Astrocyte of the spinal cord (primary cell): Measurements from ENCODE around the gene PHF20.
"Not testable (repeated sequence)": the region's sequence is repeated elsewhere in the genome, so short reads cannot be mapped to it uniquely, and the experiment has no call there.

Source experiments
- DNase-seq: peaks from one replicate; pipeline ENCODE4 v3.0.0; 2011; ENCODE audit warnings: low read depth, low spot score
- H3K4me3 ChIP-seq: 2 replicates; pipeline ENCODE4 v1.5.1; 2011; ENCODE audit warnings: low read depth, mild to moderate bottlenecking, low read length, moderate library complexity
- CTCF ChIP-seq: IDR thresholded peaks from 2 replicates; pipeline ENCODE4 v1.5.1; 2012; ENCODE audit warnings: low read depth, mild to moderate bottlenecking, low read length, inconsistent platforms
- in situ Hi-C: cut with HindIII; loops from 2 replicates; pipeline ENCODE4 v1.10.0; 2017; ENCODE audit warnings: low sequenced_read_pairs

Gene PHF20

DNA sequence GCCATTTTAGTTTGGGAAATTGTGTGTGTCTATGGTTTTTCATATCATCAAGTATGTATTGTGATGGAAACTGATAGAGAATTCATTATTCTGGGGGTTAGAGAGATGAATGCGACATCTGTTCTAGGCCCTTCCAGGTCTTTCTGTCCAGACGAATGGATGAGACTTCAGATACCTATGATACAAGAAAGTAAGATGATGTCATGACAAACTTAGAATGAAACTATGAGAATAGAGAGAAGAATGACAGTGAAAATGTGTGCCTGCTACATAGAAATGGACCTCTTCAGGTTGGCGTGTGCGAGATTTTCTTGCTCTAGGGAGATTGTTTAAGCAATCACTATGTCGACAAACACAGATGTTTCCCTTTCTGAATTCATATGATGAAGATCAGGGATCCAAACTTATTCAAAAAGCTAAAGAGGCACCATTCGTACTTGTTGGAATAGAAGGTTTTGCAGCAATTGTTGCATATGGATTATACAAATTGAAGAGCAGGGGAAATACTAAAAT lies 106.4 kb downstream of the PHF20 start:
- no peak overlapping the region for H3K4me3 ChIP-seq
- TF ChIP-seq CTCF = no peak
- in situ Hi-C loops = no loop called here
- no peak for DNase-seq

GRCh38 chr20:35881676-35882075 lies 109.9 kb downstream of the PHF20 start:
- in situ Hi-C loops = no loop called here
- H3K4me3 ChIP-seq = no peak overlapping the region
- no peak for TF ChIP-seq CTCF
- DNase-seq = no peak

- in situ Hi-C loops, H3K4me3 ChIP-seq: not testable (repeated sequence)
- DNase-seq = peak; percentile 19
These were observed 110.8 kb downstream of the PHF20 start for GRCh38 chr20:35882427-35883161.

GRCh38 chr20:35883336-35883777 lies 111.5 kb downstream of the PHF20 start:
- TF ChIP-seq CTCF = no peak
- H3K4me3 ChIP-seq = peak overlapping the region; percentile 4
- DNase-seq = no peak
- in situ Hi-C loops = no loop called here

GRCh38 chr20:35883778-35884540 lies 112.1 kb downstream of the PHF20 start:
- peak; percentile 99 for DNase-seq
- H3K4me3 ChIP-seq = peak overlapping the region; percentile 12
- TF ChIP-seq CTCF = peak; percentile 74
- in situ Hi-C loops = no loop called here

DNA sequence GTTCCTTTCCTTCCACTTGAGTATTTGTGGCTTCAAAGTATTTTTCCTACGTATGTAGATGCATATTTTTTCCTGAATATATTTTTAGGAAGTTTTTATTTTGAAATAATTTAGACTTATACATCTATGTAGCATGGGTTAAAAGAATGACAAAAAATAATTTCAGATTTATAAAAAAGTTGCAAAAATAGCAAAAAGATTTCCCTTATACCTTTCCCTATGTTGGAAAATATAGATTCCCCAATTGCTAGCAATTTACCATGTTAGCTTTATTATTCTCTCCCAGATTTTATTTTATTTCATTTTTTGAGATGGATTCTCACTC lies 112.7 kb downstream of the PHF20 start:
- in situ Hi-C loops = no loop called here

More for the DNA sequence above, 112.7 kb downstream of the PHF20 start:
- TF ChIP-seq CTCF = no peak
- H3K4me3 ChIP-seq = peak overlapping the region; percentile 12
- DNase-seq = no peak
